ENCODE data around the gene KRTAP1-1.
"Not testable (repeated sequence)": the region's sequence is repeated elsewhere in the genome, so short reads cannot be mapped to it uniquely, and the experiment has no call there.

Gene KRTAP1-1

DNA sequence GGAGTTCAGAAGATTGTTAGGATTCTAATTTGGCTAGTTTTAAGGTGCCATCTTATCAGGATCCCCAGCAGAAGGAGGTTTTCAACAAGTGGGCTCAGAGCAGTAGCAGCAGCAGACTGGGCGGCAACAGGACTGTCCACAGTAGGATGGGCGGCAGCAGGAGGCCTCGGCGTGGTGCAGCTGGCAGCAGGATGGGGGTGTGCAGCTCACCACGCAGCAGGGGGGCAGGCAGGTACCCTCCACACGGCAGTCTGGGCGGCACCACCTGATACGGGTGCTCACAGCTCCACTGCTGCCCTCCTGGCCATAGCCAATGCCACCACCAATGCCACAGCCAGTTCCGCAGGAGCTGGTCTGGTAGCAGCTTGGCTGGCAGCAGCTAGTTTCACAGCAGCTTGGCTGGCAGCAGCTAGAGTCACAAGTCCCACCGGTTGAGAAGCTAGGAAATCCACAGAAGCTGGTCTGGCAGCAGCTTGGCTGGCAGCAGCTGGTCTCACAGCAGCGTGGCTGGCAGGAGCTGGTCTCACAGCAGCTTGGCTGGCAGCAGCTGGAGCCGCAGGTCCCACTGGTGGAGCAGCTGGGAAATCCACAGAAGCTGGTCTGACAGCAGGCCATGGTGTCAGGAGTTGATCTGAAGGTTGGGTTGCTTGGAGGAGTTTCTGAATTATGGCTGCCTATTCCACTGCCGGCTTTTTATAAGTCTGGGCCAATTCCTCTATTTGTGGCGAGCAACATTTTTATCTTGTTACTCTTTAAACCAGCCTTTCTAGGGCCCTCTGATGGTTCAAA, at the start of gene KRTAP1-1:
TSS of gene KRTAP1-1 (minus strand) at position 668 of the 789 bp plus-strand sequence. CDS start at position 615, 53 bp downstream.
- peak in 3 of 56 donors; percentile 2 to 11 (median 7) for DNase-seq

- not testable (repeated sequence) for DNase-seq
Observed at GRCh38 chr17:41088760-41089352, 47.6 kb upstream of the KRTAP1-1 start.

DNA sequence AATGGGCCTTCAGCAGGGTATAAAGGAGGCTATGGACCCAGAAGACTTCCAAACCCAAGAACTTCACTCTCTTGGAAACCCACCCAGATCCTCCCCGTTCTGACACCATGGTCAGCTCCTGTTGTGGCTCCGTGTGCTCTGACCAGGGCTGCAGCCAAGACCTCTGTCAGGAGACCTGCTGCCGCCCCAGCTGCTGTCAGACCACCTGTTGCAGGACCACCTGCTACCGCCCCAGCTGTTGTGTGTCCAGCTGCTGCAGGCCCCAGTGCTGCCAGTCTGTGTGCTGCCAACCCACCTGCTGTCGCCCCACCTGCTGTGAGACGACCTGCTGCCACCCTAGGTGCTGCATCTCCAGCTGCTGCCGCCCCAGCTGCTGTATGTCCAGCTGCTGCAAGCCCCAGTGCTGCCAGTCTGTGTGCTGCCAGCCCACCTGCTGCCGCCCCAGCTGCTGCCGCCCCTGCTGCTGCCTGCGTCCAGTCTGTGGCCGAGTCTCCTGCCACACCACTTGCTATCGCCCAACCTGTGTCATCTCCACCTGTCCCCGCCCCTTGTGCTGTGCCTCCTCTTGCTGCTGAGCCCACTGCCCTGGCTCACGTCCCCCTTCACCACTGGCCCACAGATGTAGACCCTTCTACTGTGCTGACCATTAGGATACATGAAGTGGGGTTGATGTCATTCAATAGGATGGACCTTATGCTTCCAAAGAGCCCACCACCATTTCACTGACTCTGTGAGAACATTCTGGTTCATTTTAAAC, 43.0 kb upstream of the KRTAP1-1 start, which contains the start of gene KRTAP4-7:
TSS of gene KRTAP4-7 (plus strand) at position 51 of the 757 bp plus-strand sequence. CDS start at position 108, 57 bp downstream.
- not testable (repeated sequence) for DNase-seq

DNA sequence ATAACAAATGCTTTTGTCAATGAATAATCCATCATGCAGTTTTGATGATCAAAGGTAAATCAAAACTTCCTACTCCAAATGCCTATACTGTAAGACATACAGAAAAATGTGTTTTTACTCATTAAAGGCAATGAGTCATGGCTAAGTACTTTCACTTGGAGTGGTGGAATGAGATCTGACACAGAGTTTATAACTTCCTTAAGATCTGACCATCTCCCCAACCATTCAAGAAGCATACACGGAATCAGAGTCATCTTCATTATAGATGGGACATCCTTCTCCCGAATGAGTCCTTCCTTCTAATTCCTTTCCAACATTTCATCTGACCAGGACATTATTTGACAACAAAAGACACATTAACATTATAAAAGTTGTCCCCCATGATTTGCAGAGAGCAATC, 42.2 kb upstream of the KRTAP1-1 start:
- not testable (repeated sequence) for DNase-seq

DNA sequence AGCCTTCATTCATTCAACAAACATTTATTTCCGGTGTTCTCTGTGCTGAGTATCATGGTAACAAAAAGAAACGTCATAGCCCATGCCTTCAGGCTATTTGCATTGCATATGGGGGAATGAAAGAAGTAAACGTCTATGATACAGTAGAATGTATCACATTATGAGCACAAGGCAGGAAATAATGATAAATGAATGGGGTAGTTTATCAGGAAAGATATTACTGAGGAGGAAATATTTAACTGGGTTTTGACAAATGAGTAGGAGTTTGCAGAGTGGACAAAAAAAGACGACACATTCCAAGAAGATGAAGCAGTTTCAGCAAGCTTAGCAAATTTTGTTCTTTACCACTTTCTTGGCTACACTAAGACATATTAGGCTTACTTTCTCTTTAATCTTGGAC, 41.4 kb upstream of the KRTAP1-1 start:
- DNase-seq, result no peak

- no peak for DNase-seq
Observed at GRCh38 chr17:41076788-41077187, 35.5 kb upstream of the KRTAP1-1 start.

DNA sequence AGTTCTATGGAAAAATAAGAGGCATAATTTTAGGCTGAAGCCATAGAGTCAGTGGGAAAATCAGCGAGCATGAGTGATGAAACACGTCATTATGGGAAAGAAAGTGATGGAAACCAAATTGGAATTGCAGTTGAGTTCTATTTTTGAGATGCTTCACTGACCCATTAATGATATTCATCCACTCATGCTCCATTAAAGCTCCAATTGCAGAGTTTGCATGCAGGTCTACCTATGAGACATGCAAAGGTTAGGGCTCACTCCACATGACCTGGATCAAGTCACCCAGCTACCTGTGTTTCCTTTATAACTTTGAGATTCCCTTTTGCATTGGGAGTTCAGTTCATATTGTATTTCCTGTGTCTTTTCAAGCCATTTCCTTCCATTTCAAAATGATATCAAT, 32.4 kb upstream of the KRTAP1-1 start:
- DNase-seq, result no peak

DNA sequence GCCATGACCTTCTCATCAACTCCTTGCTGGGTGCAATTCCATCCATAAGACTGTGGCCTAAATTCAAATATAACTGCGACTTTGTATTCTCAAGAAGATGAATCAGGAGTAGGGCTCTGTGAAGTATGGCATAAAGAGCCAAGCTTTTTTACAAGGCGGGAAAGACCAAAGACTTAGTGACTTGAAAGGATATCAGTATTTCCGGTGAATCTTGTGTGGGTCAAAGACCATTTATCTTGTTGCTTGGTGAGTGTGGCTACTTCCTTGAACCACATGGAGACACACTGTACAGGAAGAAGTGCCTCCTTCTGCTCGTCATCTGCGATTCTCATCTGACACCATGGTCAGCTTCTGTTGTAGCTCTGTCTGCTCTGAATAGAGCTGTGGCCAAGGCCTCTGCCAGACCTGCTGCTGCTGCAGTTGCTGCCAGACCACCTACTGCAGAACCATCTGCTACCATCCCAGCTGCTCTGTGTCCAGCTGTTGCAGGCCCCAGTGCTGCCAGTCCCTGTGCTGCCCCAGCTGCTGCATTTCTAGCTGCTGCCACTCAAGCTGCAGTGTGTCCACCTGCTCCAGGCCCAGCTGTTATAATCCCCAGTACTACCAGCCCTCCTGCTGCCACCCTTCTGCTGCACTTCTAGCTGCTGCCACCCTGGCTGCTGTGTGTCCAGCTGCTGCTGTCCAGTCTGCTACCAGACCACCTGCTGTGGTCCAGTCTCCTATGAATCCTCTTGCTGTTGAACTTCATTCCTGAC, 30.5 kb upstream of the KRTAP1-1 start:
- no peak for DNase-seq

GRCh38 chr17:41069031-41069430, 27.8 kb upstream of the KRTAP1-1 start:
- DNase-seq, result no peak

GRCh38 chr17:41067281-41067680, 26.0 kb upstream of the KRTAP1-1 start:
- DNase-seq, result no peak

GRCh38 chr17:41065829-41066624, 24.8 kb upstream of the KRTAP1-1 start, which contains the start of gene KRTAP2-4:
Gene KRTAP2-4, minus strand, starts transcription at chr17:41065879. Its CDS starts 34 bp downstream, at chr17:41065845.
- no peak for DNase-seq

DNA sequence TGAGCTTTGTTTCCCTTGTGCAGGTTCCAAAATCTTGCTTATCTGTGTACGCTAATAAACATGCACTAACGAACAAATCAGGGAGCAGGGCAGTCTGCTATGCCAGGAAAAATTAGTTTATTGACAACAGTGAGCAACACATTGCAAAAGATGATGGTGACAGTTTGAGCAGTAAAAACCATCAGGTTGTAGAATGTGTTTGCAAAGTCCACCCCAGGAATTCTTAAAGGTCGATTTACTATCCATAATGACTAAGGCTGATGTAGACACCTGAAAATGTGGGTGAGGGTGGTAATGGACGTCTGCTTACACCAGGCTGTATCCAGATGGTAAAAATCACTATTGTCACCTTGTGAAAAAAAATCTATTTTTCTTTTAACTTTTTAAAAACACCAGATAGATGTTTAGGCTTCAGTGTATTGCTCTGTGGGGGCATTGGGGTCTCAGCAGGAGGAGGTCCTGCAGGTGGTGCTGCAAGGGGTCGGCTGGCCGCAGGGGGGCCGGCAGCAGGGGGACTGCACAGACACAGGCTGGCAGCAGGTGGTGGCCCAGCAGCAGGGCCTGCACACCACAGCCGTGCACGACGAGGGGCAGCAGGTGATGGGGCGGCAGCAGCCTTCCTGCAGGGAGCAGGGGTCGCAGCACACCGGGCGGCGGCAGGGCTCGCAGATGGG, 23.9 kb upstream of the KRTAP1-1 start:
- not testable (repeated sequence) for DNase-seq

GRCh38 chr17:41064301-41064700, 23.1 kb upstream of the KRTAP1-1 start:
- DNase-seq, result no peak

- no peak for DNase-seq
Observed at GRCh38 chr17:41063449-41063848, 22.2 kb upstream of the KRTAP1-1 start.

GRCh38 chr17:41061964-41062363, 20.7 kb upstream of the KRTAP1-1 start:
- no peak for DNase-seq

GRCh38 chr17:41060052-41060604, 18.9 kb upstream of the KRTAP1-1 start, which contains the start of gene KRTAP2-3:
Gene KRTAP2-3, minus strand, starts transcription at chr17:41060114. Its CDS starts 64 bp downstream, at chr17:41060050.
- no peak for DNase-seq

- not testable (repeated sequence) for DNase-seq
Observed at GRCh38 chr17:41059276-41060051, 18.2 kb upstream of the KRTAP1-1 start.

DNA sequence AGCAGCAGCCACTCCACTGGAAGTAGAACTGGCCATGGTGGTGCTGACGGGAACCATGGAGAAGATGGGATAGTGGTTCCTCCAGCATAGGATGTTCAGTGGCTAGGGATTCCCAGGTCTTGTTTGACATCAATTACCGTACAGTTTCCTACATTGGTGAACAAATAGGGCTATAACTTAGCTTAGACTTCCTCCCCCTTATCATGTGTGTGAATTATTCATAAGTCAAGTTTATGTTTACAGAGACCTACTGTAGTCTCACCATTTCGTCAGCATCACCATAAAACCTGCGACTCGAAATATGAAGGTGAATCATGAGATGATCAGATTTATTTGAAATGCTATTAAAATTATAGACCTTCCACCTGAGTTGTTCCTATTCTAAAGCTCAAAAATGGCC, 17.5 kb upstream of the KRTAP1-1 start:
- DNase-seq, result no peak
